Suppressor macrophage treated with lipopolysaccharide for 4 hours (primary cell): ENCODE data around the gene HLA-DRB5.
"Not testable (repeated sequence)": the region's sequence is repeated elsewhere in the genome, so short reads cannot be mapped to it uniquely, and the experiment has no call there.

Source experiments
- DNase-seq: peaks from one replicate; pipeline ENCODE4 v3.0.0-alpha.2; 2020

HLA-DRB5 gene

GRCh38 chr6:32501016-32501415 lies 29.1 kb downstream of the HLA-DRB5 start:
- no peak for DNase-seq

GRCh38 chr6:32492351-32492750 lies 37.7 kb downstream of the HLA-DRB5 start:
- no peak for DNase-seq

- DNase-seq, result no peak
These were observed 38.4 kb downstream of the HLA-DRB5 start for GRCh38 chr6:32491700-32492099.

- DNase-seq, result no peak
These were observed 42.0 kb downstream of the HLA-DRB5 start for GRCh38 chr6:32488083-32488482.

- DNase-seq, result no peak
These were observed 45.5 kb downstream of the HLA-DRB5 start for GRCh38 chr6:32484614-32484998.

GRCh38 chr6:32483968-32484613 lies 46.0 kb downstream of the HLA-DRB5 start:
- no peak for DNase-seq

- DNase-seq, result no peak
These were observed 54.5 kb downstream of the HLA-DRB5 start for GRCh38 chr6:32475392-32476206.

- DNase-seq, result peak; percentile 22
These were observed 56.4 kb downstream of the HLA-DRB5 start for GRCh38 chr6:32473376-32474348.

- peak; percentile 79 for DNase-seq
These were observed 57.2 kb downstream of the HLA-DRB5 start for GRCh38 chr6:32472781-32473375.

- not testable (repeated sequence) for DNase-seq
These were observed 62.2 kb downstream of the HLA-DRB5 start for GRCh38 chr6:32467743-32468503.
